SU-DHL-6 (cell line): ENCODE results near the gene GOPC.

Experiments
- CTCF ChIP-seq: fragments of 200-600 bp; sonication (generic); IDR thresholded peaks from one replicate; pipeline ENCODE4 v1.5.1; 2017; ENCODE audit warnings: antibody characterized with exemption, mild to moderate bottlenecking, low read length, moderate library complexity; ENCODE audit not compliant: insufficient read depth, poor library complexity, severe bottlenecking
- EZH2phosphoT487 ChIP-seq: fragments of 200-600 bp; sonication (generic), shearing (Covaris generic); conservative IDR thresholded peaks from 2 replicates; pipeline ENCODE4 v1.6.1; 2018; ENCODE audit warnings: mild to moderate bottlenecking, antibody characterized with exemption, low read length, moderate library complexity, mixed read lengths

- TF ChIP-seq CTCF (no peak), EZH2phosphoT487 (no peak)
Observed at GRCh38 chr6:117540670-117541069, 61.6 kb downstream of the GOPC start.
